HG02678 (cell line): Measurements from ENCODE around the gene CLIP2.

ENCODE experiments used
- ATAC-seq: cut with Tn5 transposase; IDR thresholded peaks from one replicate; pipeline ENCODE4 v1.9.1; 2021; ENCODE audit warnings: mild to moderate bottlenecking, moderate library complexity; ENCODE audit not compliant: unreplicated experiment

Gene CLIP2

DNA sequence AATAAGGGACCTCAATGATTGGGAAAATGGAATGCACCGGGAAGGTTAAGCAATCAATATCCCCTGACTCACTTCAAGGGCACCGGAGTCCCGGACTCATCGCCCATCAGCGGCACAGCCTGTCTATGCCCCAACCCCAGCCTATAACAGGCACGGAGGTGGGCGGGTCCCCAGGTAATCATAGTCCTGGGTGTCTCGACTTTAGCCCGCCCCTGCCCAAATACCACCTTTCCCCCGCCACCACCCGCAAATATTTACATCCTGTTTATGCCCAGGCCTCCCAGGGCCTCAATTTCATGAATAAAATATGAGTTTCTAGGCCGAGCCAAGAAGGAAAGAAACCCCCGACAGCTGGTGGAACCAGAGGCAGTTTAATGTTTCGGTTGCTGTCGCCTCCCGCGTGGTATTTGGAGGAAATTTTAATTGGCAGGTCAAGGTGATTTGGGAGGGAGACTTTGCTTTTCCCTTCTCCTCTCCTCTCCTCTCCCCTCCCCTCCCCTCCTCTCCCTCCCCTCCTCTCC lies 19.4 kb upstream of the CLIP2 start:
- ATAC-seq, result peak; percentile 40

GRCh38 chr7:74271742-74272141 lies 17.5 kb upstream of the CLIP2 start:
- no peak for ATAC-seq

DNA sequence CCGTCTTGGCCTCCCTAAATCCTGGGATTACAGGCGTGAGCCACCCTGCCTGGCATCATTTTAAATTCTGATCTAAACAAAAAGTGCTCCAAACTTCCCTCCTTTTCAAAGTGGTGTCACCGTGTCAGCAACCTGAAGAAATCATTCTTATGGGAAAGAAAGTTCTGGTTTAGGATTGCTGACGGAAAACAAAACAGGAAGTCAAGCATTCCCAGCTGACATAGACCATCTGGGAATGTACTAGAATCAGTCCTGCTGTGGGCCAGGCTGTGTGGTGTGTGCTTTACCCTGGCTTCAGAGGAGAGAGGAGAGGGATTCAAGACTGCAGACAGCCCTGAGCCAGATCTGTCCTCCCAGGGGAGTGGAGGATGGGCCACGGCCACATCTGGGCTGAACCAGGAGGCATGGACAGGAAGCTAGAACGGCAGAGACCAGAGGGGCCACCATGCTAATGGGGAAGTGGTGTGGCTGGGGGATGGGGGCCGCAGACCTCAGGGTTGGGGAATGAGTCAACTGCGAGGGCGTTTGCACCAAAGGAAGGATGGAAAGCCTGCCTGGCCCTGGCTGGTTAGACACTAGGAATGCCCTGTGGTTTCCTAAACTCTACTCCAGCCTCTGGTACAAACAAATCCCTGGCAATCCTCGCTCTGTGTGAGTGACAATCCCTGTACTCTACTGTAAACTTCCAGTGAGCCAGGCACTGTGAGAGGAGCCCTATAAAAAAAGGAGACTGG lies 16.7 kb upstream of the CLIP2 start:
- ATAC-seq, result peak; percentile 81

DNA sequence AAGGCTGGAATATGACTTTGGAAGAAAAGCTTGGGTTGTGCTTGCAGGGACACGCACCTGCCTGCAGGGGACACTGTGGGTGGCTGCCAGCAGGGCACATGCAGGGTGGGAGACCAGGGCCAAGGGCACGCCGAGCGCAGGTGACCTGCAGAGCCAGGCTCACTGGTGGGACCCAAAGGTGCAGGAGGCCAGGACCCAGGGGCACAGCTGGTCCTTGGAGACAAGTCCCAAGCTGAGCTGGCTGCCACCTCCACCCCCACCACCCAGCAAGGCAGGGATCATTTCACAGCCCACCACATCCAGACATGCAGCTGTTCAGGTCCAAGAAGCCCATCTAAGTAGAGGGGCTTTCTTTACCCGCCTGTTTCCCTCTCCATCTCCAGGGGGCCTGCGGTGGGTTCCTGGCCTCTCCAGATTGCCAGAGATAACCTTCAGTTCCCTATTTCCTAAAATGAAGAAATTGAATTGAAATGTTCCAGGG lies 13.8 kb upstream of the CLIP2 start:
- no peak for ATAC-seq

- no peak for ATAC-seq
Observed at GRCh38 chr7:74277636-74278035, 11.6 kb upstream of the CLIP2 start.

GRCh38 chr7:74280985-74281384 lies 8.2 kb upstream of the CLIP2 start:
- no peak for ATAC-seq

DNA sequence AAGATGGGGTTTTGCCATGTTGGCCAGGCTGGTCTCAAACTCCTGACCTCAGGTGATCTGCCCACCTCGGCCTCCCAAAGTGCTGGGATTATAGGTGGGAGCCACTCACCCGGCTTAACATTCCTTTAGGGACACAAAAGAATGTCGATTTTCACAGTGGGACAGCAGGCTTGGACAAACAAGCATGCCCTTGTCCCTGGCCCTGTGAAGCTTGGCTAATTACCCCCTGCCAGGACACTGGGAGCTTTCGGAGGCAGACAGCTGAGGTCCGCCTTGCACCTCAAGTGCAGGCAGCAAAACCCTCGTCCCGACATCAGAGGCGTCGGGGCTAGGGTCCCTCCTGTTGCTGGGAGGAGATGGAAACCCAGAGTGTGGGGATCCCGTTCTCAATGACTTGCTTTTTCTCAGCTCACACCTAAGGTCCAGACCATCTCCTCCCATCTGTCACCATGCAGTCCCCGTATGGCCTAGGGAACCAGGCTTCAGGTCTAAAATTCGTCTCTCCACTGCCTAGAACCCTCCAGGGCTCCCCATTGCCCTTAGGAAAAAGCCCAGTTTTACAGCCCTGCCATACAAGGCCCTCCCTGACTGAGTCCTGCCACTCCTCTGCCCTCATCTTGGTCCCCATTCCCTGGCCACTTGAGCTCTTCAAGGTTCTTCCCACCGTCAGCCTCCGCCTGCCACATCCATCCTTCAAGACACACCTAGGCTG lies 6.3 kb upstream of the CLIP2 start:
- no peak for ATAC-seq

- ATAC-seq, result no peak
Observed at GRCh38 chr7:74283858-74284447, 5.3 kb upstream of the CLIP2 start.

- ATAC-seq, result peak; percentile 42
Observed at GRCh38 chr7:74284781-74285259, 4.4 kb upstream of the CLIP2 start.

DNA sequence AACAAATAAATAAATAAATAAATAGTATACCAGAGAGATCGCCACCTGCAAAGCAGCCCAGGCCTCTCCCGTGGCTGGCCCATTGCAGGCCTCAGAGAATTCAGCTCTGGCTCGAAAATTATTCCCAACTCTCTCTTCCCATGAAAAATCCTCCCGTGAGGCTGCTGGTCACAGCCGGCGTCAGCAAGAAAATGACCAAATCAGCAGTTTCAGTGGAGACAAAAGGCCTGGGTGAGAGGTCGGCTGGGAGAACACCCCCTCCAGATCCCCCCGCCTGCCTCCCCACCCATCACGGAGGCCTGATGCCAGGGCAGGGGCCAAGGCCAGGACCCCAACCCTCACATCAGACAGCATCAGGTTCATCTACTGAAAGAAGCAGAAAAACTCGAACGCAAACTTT lies 3.1 kb upstream of the CLIP2 start:
- ATAC-seq, result no peak

DNA sequence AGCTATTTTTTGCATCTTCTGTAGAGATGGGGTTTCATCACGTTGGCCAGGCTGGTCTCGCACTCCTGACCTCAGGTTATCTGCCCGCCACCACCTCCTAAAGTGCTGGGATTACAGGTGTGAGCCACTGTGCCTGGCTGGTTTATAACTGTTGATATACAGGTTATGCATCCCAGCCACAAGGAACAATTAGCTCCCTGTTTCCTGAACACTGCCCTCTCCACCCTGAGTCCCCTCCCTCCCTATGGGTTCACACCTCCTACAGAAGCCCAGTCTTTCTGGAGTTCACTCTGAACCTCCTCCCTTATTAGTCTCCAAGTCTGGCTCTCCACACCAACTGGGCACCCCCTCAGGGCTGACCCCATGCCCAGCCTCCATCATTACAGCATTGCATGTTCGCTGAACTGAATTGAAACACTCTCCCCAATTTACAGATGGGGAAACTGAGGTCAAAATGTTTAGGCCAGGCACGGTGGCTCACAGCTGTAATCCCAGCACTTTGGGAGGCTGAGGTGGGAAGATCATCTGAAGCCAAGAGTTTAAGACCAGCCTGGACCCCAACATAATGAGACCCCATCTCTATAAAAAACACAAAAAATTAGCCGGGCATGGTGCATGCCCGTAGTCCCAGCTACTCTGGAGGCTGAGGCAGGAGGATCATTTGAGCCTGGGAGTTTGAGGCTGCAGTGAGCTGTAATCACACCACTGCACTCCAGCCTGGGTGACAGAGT lies 1.7 kb upstream of the CLIP2 start:
- no peak for ATAC-seq

- ATAC-seq, result no peak
Observed at GRCh38 chr7:74288034-74288881, 949 bp upstream of the CLIP2 start.

DNA sequence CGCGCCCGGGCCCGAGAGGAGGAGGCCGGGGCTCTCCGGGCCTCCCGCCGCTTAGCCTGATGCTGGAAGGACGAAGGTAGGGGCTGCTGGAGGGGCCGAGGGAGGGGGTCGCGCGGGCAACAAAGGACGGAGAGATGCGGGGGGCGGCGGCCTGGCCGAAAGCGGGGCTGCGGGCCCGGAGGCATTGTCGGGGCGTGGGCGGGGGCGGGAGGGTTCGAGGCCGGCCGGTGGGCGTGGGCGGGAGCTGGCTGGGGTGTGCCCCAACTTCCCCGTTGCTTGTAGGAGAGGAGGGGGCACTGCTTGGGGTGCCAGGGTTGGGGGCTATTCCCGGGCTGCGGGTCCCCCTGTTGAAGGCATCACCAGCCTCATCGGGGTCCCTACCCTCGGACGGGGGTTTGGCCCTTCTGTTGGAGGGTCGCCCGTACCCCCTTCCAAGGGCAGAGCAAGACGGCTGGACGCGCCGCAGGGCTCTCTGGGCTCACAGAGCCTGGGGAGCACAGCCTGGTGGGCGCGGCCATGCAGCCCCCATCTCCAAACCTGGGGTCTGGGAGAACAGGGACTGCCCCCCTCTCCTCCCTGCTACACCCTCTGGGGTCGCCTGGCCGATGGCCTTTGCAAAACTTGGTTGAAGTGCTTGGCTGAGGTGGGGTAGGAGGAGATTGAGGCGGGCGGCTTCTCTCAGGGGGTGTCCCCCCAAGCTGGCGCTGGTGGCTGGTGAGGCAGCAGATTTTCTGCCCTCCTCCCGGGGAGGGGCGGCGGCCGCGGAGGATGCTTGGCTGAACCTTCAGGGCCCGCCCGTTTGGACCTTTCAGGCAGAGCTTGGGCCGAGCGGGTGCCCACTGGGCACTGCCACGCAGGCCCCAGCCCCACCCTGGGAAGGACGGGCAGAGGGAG lies 699 bp downstream of the CLIP2 start:
- peak; percentile 11 for ATAC-seq

DNA sequence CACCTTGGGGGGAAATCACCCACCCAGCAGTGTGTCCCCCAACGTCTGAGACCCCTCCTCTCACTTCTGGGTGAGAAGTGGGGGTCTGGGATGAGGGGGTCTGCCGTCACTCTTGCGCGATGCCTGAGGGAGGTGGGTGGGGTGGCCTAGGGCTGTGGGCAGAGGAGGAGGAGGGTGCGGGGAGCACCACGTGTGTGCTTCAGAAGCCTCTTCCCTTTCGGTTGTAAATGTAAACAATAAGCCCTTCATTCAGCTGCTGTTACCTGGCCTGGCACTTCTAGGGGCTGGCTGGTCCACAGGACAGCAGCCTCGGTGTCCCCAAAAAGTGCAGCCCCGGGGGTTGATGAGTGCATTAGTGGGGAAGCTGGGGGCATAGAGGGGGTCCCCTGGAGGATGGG lies 1.3 kb downstream of the CLIP2 start:
- no peak for ATAC-seq

- no peak for ATAC-seq
Observed at GRCh38 chr7:74290981-74291441, 1.8 kb downstream of the CLIP2 start.

DNA sequence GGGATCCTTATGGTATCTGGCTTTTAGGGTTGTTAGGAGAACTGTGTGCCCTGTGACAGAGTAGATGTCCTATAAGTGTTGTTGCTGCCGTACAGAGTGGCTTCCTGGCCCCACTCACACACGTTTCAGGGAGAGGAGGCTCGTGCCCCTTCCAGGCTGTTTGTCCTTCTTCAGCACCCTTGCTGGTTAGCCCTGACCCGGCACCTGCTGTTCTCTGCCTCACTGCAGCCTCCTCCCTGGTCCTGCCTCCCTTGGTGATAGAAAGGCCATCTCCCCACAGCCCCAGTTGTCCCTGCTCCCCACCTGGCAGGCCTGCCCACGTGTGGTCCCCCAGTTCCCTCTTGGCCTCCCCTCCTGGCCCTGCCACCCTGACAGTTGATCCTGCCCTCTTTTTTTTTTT lies 2.3 kb downstream of the CLIP2 start:
- ATAC-seq, result no peak

GRCh38 chr7:74292757-74293576 lies 3.8 kb downstream of the CLIP2 start:
- ATAC-seq, result no peak

DNA sequence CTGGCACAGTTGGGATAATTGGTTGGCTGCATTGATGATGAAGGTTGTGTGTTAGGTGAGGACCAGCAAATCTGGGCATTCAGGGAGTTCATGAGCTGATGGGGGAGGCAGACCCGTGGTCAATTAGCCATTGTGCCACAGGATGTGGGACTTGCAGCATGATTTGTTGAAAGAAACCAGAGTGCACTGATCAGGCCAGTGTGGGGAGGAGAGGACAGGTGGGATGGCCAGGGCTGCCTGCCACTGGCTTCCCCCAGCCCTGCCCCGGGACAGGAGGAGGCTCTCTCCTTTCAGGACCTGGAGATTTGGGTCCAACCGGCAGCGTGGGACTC lies 4.3 kb downstream of the CLIP2 start:
- ATAC-seq, result no peak
